Heart left ventricle (tissue), 13 donors: ENCODE results near the gene TH.

Source experiments
- CTCF ChIP-seq, 12 donors: fragments of 200-600 bp; sonication (generic) in 4 of 12; IDR thresholded peaks; one replicate each; pipeline versions ENCODE4 v1.5.0 to v1.8.0; 2018 to 2022; ENCODE audit warnings: antibody characterized with exemption in 12 of 12, mild to moderate bottlenecking in 5 of 12
- POLR2A ChIP-seq, 2 donors: fragments of 450-650 bp; IDR thresholded peaks; one replicate each; pipeline ENCODE4 v1.6.1; 2017; ENCODE audit warnings: antibody characterized with exemption in 2 of 2, mild to moderate bottlenecking in 2 of 2, moderate library complexity in 2 of 2
- donor health status: ischemic (EF 13 %, LVEDD 7.1; RV severe dilation, severe dysfunction).
- donor health status: DM: no; HTN: yes; CAD: no.
- donor health status: DM: no; HTN: no; CAD: no.
- donor health status: ischemic (EF 25% LVEDD 6.9; RV normal size, moderate dysfunction).
- donor health status: ischemic (EF 25% LVEDD 5.7; RV mildly dilated, moderate dysfunction).
- donor health status: ischemic (EF 35%, LVEDD 5.7; RV mildly dilated, moderate dysfunction).
- donor health status: nonischemic (EF 11% LVEDD 7.7; RV severe dilation, severe dysfunction).
- donor health status: DM: yes; HTN: yes; CAD: no.
- donor health status: PGD.
- donor health status: ischemic (EF 29% LVEDD 5.4; RV normal size, mild dysfunction).
- donor health status: nonischemic (EF 23%, LVEDD 6.1; RV moderate dilation, normal function).

DNA sequence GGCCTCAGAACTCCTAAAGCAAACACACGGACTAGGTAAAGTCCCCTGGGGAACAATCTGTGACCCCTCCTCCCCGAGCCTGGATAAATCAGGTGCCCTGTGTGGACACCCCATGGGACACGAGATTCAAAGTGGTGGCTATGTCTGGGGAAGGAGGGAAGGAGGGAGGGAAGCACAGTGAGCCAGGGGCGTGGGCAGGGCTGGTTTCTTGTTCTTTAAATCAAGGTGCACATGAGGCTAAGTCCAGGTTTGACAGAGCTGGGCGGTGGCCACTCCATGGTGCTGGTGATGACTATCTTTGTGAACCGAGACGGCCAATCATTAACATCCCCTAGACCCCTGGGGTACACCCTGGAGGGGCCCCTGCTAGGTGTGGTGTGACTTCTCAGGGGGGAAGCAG is 20.3 kb upstream of the TH start:
- TF ChIP-seq CTCF (IDR thresholded peaks at IDR 0.05) = no peak
- TF ChIP-seq POLR2A (IDR thresholded peaks at IDR 0.05) = no peak
